Uterus (tissue), 2 donors: Measurements from ENCODE around the gene HNRNPM.

Source experiments
- CTCF ChIP-seq, 4 experiments: fragments of 200-600 bp in 2 of 4; fragments of 450-650 bp in 2 of 4; sonication (generic) in 2 of 4; IDR thresholded peaks; one replicate each; pipeline ENCODE4 v1.5.1; 2016 to 2019; ENCODE audit warnings: antibody characterized with exemption in 4 of 4, mild to moderate bottlenecking in 2 of 4, moderate library complexity in 1 of 4
- POLR2A ChIP-seq, 2 donors: fragments of 450-650 bp; IDR thresholded peaks; one replicate each; pipeline ENCODE4 v1.6.1; 2016; ENCODE audit warnings: antibody characterized with exemption in 2 of 2, mild to moderate bottlenecking in 1 of 2, moderate library complexity in 1 of 2

- TF ChIP-seq POLR2A (IDR thresholded peaks at IDR 0.05), result no peak
- no peak for TF ChIP-seq CTCF (IDR thresholded peaks at IDR 0.05)
Observed at GRCh38 chr19:8395621-8396082, 49.1 kb upstream of the HNRNPM start.
